Right lobe of liver (tissue), 4 donors: ENCODE results near the gene DNER.

ENCODE experiments used
- POLR2A ChIP-seq: fragments of 450-650 bp; IDR thresholded peaks from one replicate; pipeline ENCODE4 v1.6.1; 2017; ENCODE audit warnings: antibody characterized with exemption, mild to moderate bottlenecking
- TF ChIP-seq, protein P1 (sequence below), 4 donors: fragments of 200-600 bp in 3 of 4; fragments of 450-650 bp in 1 of 4; IDR thresholded peaks; one replicate each; pipeline versions ENCODE4 v1.5.1 to v1.8.0; 2016 to 2022; ENCODE audit warnings: antibody characterized with exemption in 4 of 4, mild to moderate bottlenecking in 2 of 4
- donor health status: DM: no; HTN: no; CAD: no.
- donor health status: DM: no; HTN: no; CAD: no.
- donor health status: DM: no; HTN: yes; CAD: no.

DNA sequence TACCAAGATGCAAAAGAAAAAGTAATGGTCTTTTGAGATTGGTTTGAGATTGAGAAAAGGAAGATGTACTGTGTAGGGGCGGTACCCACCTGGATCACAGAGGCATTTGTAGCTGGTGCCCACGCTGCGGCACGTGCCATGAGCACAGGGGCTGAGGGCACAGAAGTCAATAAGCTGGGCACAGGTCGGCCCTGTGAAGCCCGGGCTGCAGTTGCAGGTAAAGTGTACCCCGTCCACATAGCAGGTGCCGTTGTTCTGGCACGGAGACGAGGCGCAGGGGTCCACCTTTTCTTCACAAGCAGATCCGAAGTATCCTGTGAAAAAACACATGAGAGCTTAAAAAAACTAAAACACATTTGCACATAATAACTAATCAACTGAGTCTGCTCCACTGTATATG, 267.1 kb downstream of the DNER start:
- TF ChIP-seq, protein P1, sequence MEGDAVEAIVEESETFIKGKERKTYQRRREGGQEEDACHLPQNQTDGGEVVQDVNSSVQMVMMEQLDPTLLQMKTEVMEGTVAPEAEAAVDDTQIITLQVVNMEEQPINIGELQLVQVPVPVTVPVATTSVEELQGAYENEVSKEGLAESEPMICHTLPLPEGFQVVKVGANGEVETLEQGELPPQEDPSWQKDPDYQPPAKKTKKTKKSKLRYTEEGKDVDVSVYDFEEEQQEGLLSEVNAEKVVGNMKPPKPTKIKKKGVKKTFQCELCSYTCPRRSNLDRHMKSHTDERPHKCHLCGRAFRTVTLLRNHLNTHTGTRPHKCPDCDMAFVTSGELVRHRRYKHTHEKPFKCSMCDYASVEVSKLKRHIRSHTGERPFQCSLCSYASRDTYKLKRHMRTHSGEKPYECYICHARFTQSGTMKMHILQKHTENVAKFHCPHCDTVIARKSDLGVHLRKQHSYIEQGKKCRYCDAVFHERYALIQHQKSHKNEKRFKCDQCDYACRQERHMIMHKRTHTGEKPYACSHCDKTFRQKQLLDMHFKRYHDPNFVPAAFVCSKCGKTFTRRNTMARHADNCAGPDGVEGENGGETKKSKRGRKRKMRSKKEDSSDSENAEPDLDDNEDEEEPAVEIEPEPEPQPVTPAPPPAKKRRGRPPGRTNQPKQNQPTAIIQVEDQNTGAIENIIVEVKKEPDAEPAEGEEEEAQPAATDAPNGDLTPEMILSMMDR (IDR thresholded peaks at IDR 0.05), result no peak
- TF ChIP-seq POLR2A, result no peak
